K562 (cell line): ENCODE results near the gene HNRNPA2B1. TPM values are rescaled to one million over a fixed set of nuclear protein-coding genes. Genes with fewer than 3 reads are reported as not detected.

ENCODE experiments used
- ADNP ChIP-seq: fragments of 200-800 bp; sonication (Bioruptor generic); IDR thresholded peaks from 2 replicates; pipeline ENCODE4 v1.6.1; 2016; ENCODE audit warnings: missing genetic modification characterization, missing compliant biosample characterization
- HNRNPUL1 ChIP-seq: fragments of 200-400 bp; formaldehyde crosslinking; IDR thresholded peaks from 2 replicates; pipeline ENCODE4 v1.6.1; 2017; ENCODE audit warnings: low read length
- PHTF2 ChIP-seq: fragments of 250-450 bp; sonication (Bioruptor Pico); IDR thresholded peaks from 2 replicates; pipeline ENCODE4 v1.5.0; 2021; ENCODE audit warnings: mild to moderate bottlenecking
- RBFOX2 ChIP-seq: fragments of 200-400 bp; formaldehyde crosslinking; IDR thresholded peaks from 2 replicates; pipeline ENCODE4 v1.6.1; 2017; ENCODE audit warnings: low read depth, mild to moderate bottlenecking, low read length, moderate library complexity
- ZNF707 ChIP-seq: fragments of 250-450 bp; sonication (Bioruptor Pico); conservative IDR thresholded peaks from 2 replicates; pipeline ENCODE4 v1.8.0; 2022; ENCODE audit warnings: inconsistent platforms, mild to moderate bottlenecking, moderate library complexity
- polyA plus RNA-seq, 8 experiments: library from polyadenylated mRNA; depleted of rRNA in 4 of 8; stranded (reverse) in 5 of 8; unstranded in 3 of 8; fragments of >200 nt; fragmentation: Nextera tagmentation in 2 of 8; fragmentation: Illumina TruSeq in 1 of 8; extraction: Ambion mirVana in 2 of 8; extraction: Trizol in 1 of 8; gene quantifications; 2 replicates each; pipeline versions ENCODE4 v1.2.1 to v1.2.3, GENCODE V29; 2011 to 2014; ENCODE audit warnings: inconsistent platforms in 1 of 8, missing spikeins in 1 of 8
- total RNA-seq, 7 experiments: library from RNA; depleted of rRNA in 6 of 7; stranded (reverse); fragments of >200 nt in 6 of 7; fragmentation: Illumina TruSeq in 2 of 7; extraction: Trizol in 2 of 7; gene quantifications; 2 replicates each; pipeline versions ENCODE4 v1.2.1 to v1.2.3, GENCODE V29; 2011 to 2021; ENCODE audit warnings: low replicate concordance in 1 of 7
- TF ChIP-seq, protein P1 (sequence below), 2 experiments: fragments of 450-650 bp; IDR thresholded peaks; 2 replicates each; pipeline ENCODE4 v1.6.1; 2016; ENCODE audit warnings: mild to moderate bottlenecking in 2 of 2, borderline replicate concordance in 1 of 2, low read depth in 1 of 2, moderate library complexity in 1 of 2
- TF ChIP-seq, protein P2 (sequence below): IDR thresholded peaks from 3 replicates; pipeline ENCODE4 v1.6.1; 2011; ENCODE audit warnings: borderline replicate concordance, mild to moderate bottlenecking, moderate library complexity; ENCODE audit not compliant: insufficient read length; ENCODE audit errors: extremely low read depth
- TF ChIP-seq, protein P3 (sequence below), 2 experiments: fragments of 450-650 bp in 1 of 2; sonication (generic) in 1 of 2; formaldehyde crosslinking; conservative IDR thresholded peaks; 2 replicates each; pipeline versions ENCODE4 v1.4.0 to v1.8.1; 2020 to 2022; ENCODE audit warnings: mild to moderate bottlenecking in 1 of 2, missing genetic modification reagents in 1 of 2

HNRNPA2B1 gene
- total and polyA plus RNA-seq, 9 of the 15 experiments (the other 6 are each of a cell fraction or from before 2014, with no cell fraction given): 630 to 1,989 (median 865) TPM

DNA sequence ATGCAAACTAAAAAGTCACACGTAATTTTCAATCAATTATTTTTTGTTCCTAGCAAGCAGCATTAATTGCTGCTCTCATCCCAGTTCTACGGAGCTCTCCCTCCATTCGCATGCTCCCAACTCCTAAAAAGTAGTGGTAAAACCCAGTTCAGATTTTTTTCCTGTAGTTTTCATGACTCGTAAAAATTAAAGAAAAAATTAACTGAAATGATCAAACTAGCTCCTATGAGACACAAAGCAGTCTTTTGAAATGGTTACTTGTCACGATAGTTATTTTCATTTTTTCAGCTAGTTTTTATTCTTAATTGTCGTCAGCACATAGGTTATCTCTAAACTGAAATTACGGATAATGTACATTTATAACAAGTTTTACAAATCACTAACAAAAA, 1.8 kb downstream of the HNRNPA2B1 start (continued):
- TF ChIP-seq RBFOX2: peak; percentile 73
- TF ChIP-seq, protein P1, sequence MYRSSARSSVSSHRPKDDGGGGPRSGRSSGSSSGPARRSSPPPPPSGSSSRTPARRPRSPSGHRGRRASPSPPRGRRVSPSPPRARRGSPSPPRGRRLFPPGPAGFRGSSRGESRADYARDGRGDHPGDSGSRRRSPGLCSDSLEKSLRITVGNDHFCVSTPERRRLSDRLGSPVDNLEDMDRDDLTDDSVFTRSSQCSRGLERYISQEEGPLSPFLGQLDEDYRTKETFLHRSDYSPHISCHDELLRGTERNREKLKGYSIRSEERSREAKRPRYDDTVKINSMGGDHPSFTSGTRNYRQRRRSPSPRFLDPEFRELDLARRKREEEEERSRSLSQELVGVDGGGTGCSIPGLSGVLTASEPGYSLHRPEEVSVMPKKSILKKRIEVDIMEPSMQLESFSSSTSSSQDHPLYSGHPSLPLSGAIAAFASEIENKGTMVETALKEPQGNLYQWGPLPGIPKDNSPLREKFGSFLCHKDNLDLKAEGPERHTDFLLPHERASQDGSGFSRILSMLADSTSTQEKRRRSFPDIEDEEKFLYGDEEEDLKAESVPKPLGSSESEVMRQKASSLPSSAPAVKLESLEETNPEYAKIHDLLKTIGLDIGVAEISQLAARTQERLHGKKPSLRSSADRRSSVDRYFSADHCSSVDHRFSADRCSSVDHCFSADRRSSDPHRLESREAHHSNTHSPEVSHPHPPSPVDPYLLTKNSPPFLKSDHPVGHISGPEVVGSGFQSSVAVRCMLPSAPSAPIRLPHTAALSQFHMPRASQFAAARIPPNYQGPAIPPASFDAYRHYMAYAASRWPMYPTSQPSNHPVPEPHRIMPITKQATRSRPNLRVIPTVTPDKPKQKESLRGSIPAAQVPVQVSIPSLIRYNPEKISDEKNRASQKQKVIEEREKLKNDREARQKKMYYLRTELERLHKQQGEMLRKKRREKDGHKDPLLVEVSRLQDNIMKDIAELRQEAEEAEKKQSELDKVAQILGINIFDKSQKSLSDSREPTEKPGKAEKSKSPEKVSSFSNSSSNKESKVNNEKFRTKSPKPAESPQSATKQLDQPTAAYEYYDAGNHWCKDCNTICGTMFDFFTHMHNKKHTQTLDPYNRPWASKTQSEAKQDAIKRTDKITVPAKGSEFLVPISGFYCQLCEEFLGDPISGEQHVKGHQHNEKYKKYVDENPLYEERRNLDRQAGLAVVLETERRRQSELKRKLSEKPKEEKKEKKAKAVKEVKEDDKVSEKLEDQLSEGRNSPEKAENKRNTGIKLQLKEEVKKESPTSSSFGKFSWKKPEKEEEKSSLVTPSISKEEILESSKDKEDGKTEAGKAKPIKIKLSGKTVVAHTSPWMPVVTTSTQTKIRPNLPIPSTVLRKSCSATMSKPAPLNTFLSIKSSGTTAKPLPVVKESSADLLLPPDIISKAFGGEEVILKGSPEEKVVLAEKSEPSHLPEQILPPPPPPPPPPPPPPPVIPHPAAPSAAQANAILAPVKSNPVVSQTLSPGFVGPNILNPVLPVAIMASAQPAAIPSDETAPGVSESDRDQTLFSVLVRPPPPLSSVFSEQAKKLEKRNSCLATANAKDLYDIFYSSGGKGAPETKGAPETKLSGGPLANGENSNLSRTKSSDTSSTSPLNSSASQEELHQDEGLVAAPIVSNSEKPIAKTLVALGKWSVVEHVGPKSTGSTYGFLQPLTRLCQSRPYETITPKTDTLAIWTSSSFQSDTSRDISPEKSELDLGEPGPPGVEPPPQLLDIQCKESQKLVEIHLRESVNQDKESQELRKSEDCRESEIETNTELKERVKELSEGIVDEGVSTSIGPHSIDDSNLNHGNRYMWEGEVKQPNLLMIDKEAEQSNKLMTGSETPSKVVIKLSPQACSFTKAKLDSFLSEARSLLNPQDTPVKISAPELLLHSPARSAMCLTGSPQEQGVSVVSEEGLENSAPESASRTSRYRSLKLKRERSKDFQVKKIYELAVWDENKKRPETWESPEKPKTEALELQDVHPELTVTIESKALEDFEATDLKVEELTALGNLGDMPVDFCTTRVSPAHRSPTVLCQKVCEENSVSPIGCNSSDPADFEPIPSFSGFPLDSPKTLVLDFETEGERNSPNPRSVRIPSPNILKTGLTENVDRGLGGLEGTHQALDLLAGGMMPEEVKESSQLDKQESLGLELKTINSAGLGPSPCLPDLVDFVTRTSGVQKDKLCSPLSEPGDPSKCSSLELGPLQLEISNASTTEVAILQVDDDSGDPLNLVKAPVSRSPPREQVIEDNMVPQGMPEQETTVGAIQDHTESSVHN (IDR thresholded peaks at IDR 0.05; ENCODE audit: borderline replicate concordance in 1 of 2, low read depth in 1 of 2): no peak
- TF ChIP-seq, protein P2, sequence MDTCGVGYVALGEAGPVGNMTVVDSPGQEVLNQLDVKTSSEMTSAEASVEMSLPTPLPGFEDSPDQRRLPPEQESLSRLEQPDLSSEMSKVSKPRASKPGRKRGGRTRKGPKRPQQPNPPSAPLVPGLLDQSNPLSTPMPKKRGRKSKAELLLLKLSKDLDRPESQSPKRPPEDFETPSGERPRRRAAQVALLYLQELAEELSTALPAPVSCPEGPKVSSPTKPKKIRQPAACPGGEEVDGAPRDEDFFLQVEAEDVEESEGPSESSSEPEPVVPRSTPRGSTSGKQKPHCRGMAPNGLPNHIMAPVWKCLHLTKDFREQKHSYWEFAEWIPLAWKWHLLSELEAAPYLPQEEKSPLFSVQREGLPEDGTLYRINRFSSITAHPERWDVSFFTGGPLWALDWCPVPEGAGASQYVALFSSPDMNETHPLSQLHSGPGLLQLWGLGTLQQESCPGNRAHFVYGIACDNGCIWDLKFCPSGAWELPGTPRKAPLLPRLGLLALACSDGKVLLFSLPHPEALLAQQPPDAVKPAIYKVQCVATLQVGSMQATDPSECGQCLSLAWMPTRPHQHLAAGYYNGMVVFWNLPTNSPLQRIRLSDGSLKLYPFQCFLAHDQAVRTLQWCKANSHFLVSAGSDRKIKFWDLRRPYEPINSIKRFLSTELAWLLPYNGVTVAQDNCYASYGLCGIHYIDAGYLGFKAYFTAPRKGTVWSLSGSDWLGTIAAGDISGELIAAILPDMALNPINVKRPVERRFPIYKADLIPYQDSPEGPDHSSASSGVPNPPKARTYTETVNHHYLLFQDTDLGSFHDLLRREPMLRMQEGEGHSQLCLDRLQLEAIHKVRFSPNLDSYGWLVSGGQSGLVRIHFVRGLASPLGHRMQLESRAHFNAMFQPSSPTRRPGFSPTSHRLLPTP: no peak
- no peak for TF ChIP-seq ADNP (tag)
- TF ChIP-seq ZNF707: no peak
- TF ChIP-seq, protein P3, sequence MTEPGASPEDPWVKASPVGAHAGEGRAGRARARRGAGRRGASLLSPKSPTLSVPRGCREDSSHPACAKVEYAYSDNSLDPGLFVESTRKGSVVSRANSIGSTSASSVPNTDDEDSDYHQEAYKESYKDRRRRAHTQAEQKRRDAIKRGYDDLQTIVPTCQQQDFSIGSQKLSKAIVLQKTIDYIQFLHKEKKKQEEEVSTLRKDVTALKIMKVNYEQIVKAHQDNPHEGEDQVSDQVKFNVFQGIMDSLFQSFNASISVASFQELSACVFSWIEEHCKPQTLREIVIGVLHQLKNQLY (CRISPR knock-in tag; conservative IDR thresholded peaks at IDR 0.05): no peak
- 0 out of 2 replicates have a peak, but pooled peaks have one; percentile 10 for TF ChIP-seq HNRNPUL1
- no peak for TF ChIP-seq PHTF2
